Hepatocyte (in vitro differentiated cells): ENCODE data around the gene SH3PXD2B.
"Not testable (repeated sequence)": the region's sequence is repeated elsewhere in the genome, so short reads cannot be mapped to it uniquely, and the experiment has no call there.

Experiments used
- EZH2 ChIP-seq: fragments of 200-600 bp; sonication (generic); IDR thresholded peaks from 2 replicates; pipeline ENCODE4 v1.6.1; 2016; ENCODE audit warnings: antibody characterized with exemption, mild to moderate bottlenecking, borderline replicate concordance
- EZH2phosphoT487 ChIP-seq: fragments of 200-600 bp; sonication (generic); IDR thresholded peaks from one replicate; pipeline ENCODE4 v1.6.1; 2018; ENCODE audit warnings: antibody characterized with exemption, mild to moderate bottlenecking, low read depth, moderate library complexity; ENCODE audit not compliant: unreplicated experiment, severe bottlenecking
- TF ChIP-seq, protein P1 (sequence below): fragments of 200-600 bp; sonication (generic); IDR thresholded peaks from 2 replicates; pipeline ENCODE4 v1.5.1; 2016; ENCODE audit warnings: antibody characterized with exemption, mild to moderate bottlenecking; ENCODE audit not compliant: poor library complexity

DNA sequence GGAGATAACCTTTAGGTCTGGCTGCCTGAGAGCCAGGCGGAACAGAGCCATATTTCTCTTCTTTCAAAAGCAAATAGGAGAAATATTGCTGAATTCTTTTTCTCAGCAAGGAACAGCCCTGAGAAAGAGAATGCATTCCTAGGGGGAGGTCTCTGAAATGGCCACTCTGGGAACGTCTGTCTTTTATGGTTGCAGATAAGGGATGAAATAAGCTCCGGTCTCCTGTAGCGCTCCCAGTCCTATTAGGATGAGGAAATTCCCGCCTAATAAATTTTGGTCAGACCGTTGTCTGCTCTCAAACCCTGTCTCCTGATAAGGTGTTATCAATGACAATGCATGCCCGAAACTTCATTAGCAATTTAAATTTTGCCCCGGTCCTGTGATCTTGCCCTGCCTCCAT, 57.3 kb downstream of the SH3PXD2B start:
- TF ChIP-seq, protein P1, sequence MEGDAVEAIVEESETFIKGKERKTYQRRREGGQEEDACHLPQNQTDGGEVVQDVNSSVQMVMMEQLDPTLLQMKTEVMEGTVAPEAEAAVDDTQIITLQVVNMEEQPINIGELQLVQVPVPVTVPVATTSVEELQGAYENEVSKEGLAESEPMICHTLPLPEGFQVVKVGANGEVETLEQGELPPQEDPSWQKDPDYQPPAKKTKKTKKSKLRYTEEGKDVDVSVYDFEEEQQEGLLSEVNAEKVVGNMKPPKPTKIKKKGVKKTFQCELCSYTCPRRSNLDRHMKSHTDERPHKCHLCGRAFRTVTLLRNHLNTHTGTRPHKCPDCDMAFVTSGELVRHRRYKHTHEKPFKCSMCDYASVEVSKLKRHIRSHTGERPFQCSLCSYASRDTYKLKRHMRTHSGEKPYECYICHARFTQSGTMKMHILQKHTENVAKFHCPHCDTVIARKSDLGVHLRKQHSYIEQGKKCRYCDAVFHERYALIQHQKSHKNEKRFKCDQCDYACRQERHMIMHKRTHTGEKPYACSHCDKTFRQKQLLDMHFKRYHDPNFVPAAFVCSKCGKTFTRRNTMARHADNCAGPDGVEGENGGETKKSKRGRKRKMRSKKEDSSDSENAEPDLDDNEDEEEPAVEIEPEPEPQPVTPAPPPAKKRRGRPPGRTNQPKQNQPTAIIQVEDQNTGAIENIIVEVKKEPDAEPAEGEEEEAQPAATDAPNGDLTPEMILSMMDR, result not testable (repeated sequence)
- not testable (repeated sequence) for TF ChIP-seq EZH2phosphoT487, EZH2
